GM18951 (cell line): ENCODE results near the gene RBSN.
A peak's percentile ranks its signal among the peaks of the same experiment; 100 is the strongest.

Source experiments
- POLR2A ChIP-seq: IDR thresholded peaks from 4 replicates; pipeline ENCODE4 v1.6.1; 2011; ENCODE audit warnings: mild to moderate bottlenecking; ENCODE audit not compliant: insufficient read length, insufficient read depth; ENCODE audit errors: extremely low read depth
- in situ Hi-C: fragments of 300-500 bp; cut with MboI; formaldehyde crosslinking; loops from one replicate; pipeline ENCODE4 v1.12.0; 2022; ENCODE audit warnings: low sequenced_read_pairs, mixed read lengths, inconsistent platforms; ENCODE audit not compliant: unreplicated experiment

The RBSN gene

DNA sequence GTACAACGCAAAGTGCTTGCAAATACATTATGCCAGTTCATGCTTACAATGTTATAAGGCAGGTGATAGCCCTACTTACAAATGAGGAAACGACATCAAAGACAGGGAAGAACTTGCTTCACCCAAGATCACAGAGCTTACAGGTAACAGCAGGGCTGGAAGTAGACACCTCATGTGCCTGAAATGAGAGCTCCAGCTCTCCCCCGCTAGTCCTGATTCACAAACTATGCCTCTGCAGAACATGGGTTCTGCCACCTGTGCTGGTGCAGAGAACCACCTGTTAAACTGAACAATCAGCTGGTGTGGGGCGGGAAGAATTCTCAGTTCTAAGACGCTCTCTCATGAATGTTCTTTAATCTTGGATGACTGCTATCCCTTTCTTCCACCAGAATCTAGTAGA is 7.4 kb downstream of the RBSN start:
- in situ Hi-C loops, result no loop called here

DNA sequence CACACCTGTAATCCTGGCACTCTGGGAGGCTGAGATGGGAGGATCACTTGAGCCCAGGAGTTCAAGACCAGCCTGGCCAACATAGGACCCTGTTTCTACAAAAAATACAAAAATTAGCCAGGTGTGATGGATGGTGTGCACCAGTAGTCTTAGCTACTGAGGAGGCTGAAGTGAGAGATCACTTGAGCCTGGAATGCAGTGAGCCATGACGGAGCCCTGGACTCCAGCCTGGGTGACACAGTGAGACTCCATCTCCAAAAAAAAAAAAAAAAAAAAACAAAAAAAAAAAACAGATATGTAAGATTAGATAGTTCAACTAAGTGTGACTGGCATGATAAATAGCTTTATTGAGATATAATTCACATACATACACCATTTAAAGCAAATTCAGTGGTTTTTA is 9.7 kb downstream of the RBSN start:
- TF ChIP-seq POLR2A, result no peak
- in situ Hi-C loops, result no loop called here

More for the DNA sequence above, 7.4 kb downstream of the RBSN start:
- no peak for TF ChIP-seq POLR2A

GRCh38 chr3:15086699-15087098 is 12.2 kb downstream of the RBSN start:
- no peak for TF ChIP-seq POLR2A
- in situ Hi-C loops, result no loop called here

GRCh38 chr3:15086263-15086662 is 12.7 kb downstream of the RBSN start:
- TF ChIP-seq POLR2A, result no peak
- in situ Hi-C loops, result no loop called here

- in situ Hi-C loops, result no loop called here
- no peak for TF ChIP-seq POLR2A
These were observed 15.7 kb downstream of the RBSN start for GRCh38 chr3:15083252-15083651.

GRCh38 chr3:15081960-15082664 is 16.8 kb downstream of the RBSN start:
- TF ChIP-seq POLR2A, result no peak
- in situ Hi-C loops, result no loop called here

DNA sequence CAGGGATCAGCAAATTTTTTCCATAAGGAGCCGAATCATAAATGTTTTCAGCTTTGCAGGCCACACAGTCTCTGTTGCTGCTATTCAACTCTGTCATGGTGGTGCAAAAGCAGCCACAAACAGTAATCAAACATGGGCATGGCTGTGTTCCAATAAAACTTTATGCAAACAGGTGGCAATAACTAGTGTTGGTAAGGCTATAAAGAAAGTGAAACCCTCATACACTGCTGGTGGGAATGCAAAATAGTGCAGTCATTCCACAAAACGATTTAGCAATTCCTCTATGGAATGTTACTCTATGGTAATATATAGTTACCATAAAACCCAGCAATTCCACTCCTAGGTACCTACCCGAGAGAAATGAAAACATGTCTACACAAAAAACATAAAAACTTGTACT is 19.9 kb downstream of the RBSN start:
- in situ Hi-C loops, result no loop called here
- TF ChIP-seq POLR2A, result no peak

DNA sequence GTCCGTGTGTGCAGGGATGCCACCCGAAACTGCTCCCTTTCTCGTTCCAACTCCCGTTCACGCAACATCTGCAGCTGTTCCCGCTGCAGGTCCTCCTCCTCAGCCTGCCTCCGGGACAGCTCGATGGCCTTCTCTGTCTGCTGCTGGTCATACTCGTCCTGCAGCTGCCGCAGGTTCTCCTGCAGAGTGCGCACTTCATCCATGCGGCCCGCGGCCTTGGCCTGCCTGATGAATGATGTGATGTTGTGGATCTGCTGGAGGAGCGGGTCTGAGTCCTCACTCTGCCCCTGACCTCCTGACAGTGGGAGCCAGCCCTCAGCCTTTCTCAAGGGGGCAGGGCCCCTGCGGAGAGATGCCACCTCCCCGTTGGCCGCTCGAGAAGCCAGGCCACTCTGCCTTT is 24.4 kb downstream of the RBSN start:
- in situ Hi-C loops, result no loop called here

DNA sequence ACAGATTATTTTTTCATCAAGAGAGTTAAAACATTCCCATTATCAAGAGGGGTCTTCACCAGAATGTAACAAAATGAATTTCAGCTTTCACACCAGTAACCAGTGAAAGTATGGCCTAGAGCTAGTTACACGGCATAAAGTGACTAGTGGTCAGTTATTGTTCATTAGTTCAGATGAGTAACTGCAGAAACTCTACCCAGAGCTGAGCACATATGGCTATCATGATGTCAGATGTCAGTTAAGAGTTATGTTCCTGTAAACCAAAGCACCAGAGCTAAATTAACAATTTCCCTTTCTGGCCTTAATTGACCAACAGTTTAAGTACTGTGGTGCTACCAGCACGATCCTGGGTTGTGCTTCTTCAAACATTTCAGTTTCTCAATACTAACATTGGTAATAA is 27.2 kb downstream of the RBSN start:
- in situ Hi-C loops, result no loop called here
- TF ChIP-seq POLR2A, result no peak

More for the DNA sequence above, 24.4 kb downstream of the RBSN start:
- TF ChIP-seq POLR2A, result no peak

- in situ Hi-C loops, result no loop called here
- TF ChIP-seq POLR2A, result no peak
These were observed 29.5 kb downstream of the RBSN start for GRCh38 chr3:15069441-15069840.

DNA sequence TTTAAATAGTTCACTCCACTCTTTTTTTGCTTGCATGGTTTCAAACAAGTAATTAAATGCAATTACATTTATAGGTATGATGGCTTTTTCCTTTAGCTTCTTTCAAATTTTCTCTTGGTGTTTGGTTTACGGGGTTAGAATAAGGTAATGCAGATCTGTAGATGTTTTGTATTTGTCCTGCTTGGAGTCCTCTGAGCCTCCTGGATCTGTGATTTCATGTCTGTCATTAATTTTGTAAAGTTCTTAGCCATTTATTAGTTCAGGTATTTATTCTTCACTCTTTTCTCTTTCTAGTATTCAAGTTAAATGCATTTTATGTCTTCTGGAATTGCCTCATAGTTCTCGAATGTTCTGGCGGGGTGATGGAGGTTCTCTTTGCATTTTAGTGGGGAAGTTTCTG is 32.5 kb downstream of the RBSN start:
- in situ Hi-C loops, result no loop called here
- TF ChIP-seq POLR2A, result no peak

- in situ Hi-C loops, result no loop called here
- TF ChIP-seq POLR2A, result no peak
These were observed 33.4 kb downstream of the RBSN start for GRCh38 chr3:15065550-15066007.

DNA sequence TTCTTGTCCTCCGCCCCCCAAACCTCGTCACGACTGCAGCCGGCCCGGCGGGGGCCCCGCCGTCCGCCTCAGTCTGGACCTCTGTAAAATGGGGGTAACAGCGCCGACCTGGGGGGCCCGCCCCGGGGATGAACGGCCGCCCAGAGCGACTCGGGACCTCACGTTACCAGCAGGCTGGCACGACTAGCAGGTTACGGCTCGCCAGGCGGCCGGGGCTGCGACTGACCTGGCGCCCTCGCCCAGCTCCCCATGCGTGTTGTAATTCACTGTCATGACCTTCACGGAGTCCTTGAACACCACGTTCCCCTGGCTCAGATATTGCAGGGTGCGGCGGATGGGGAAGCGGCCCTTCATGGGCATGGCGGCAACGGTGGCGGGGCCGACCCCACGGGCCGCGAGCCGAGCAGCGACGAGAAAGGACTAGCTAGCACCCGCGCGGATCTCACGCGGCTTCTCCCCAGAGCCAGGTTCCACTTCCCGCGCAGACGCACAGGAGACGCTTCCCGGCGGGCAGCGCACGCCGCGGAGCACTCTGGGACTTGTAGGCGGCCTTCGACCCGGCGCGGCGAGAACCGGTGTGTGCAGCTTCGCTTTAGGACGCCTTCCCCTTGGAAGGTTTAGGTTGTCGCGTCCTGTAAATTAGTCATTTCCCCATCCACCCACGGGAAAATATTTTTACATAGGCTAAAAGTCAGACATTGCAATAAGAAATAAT is 34.0 kb downstream of the RBSN start, which contains the start of gene MRPS25:
Gene MRPS25 (minus strand): TSS at position 481 of the 715 bp plus-strand sequence. CDS start 121 bp downstream, at position 360.
- peak; percentile 99 for TF ChIP-seq POLR2A
- in situ Hi-C loops, result no loop called here

- in situ Hi-C loops, result no loop called here
- TF ChIP-seq POLR2A, result no peak
These were observed 34.6 kb downstream of the RBSN start for GRCh38 chr3:15064299-15064834.
